Measurements from ENCODE around the gene CD40. TPM values are rescaled to one million over a fixed set of nuclear protein-coding genes. Genes with fewer than 3 reads are reported as not detected.

CD40 gene
- total and polyA plus RNA-seq, 2 of the 8 experiments (the other 6 are each of a cell fraction or from before 2014, with no cell fraction given) = 14.5 to 18.8 TPM

- Histone ChIP-seq H2BK5ac (ENCODE audit: low read depth, low read length) (no peak overlapping the region), H2AFZ (ENCODE audit: low read length) (no peak overlapping the region), H3K79me2 (ENCODE audit: control insufficient read depth in 1 of 2, insufficient read depth in 2 of 2, low read length in 2 of 2) (no peaks in the 10 kb centered on the region), H4K20me1 (replicated peaks in 1 of 2; ENCODE audit: control insufficient read depth in 1 of 2, insufficient read depth in 2 of 2, low read length in 2 of 2) (peaks cover 2 to 3% of the 10 kb centered on the region in 2 experiments), H2AK5ac (ENCODE audit: low read depth, low read length) (no peak overlapping the region), H3K56ac (replicated peaks; ENCODE audit: insufficient read length, low read depth, low read length) (no peak overlapping the region), H3K9ac (replicated peaks in 1 of 4; ENCODE audit: extremely low read depth in 1 of 4, low read depth in 3 of 4, low read length in 3 of 4) (no peak overlapping the region), H2BK120ac (replicated peaks; ENCODE audit: low read depth, low read length) (no peak overlapping the region), H3K23ac (ENCODE audit: insufficient read length) (no peak overlapping the region), H3K9me3 (ENCODE audit: insufficient read depth in 2 of 2, low read depth in 1 of 2, low read length in 1 of 2) (no peaks in the 10 kb centered on the region), H3K79me1 (ENCODE audit: low read depth, low read length) (no peaks in the 10 kb centered on the region), H2BK15ac (ENCODE audit: low read length) (no peak overlapping the region), H2BK12ac (ENCODE audit: low read depth, low read length) (no peak overlapping the region), H3K27me3 (replicated peaks in 1 of 4; ENCODE audit: control insufficient read depth in 3 of 4, extremely low read depth in 1 of 4, insufficient read depth in 3 of 4, low read length in 3 of 4) (peaks cover 0 to 4% (median 2%) of the 10 kb centered on the region in 4 experiments; a peak in 4 of 7 replicates), H2BK20ac (ENCODE audit: low read length) (no peak overlapping the region), H4K91ac (replicated peaks; ENCODE audit: insufficient read length, low read length) (no peak overlapping the region), H4K8ac (ENCODE audit: extremely low read depth, insufficient read depth, low read length) (no peak overlapping the region), H3K36me3 (ENCODE audit: control insufficient read depth in 2 of 4, insufficient read depth in 4 of 4, low read length in 3 of 4) (no peaks in the 10 kb centered on the region; a peak in 1 of 8 replicates), H4K5ac (ENCODE audit: insufficient read length, low read depth, low read length) (no peak overlapping the region), H3K27ac (ENCODE audit: low read depth, low read length) (no peak overlapping the region), H3K4me2 (ENCODE audit: insufficient read depth in 1 of 2, low read depth in 2 of 2, low read length in 2 of 2) (no peak overlapping the region), H3K4me3 (ENCODE audit: extremely low read depth in 1 of 4, insufficient read depth in 2 of 4, low read depth in 3 of 4, low read length in 4 of 4) (no peak overlapping the region), H3K14ac (ENCODE audit: insufficient read length) (no peak overlapping the region), H3K4ac (replicated peaks; ENCODE audit: insufficient read length, low read depth, low read length) (no peak overlapping the region), H3K23me2 (ENCODE audit: low read depth, low read length) (no peaks in the 10 kb centered on the region), H3K4me1 (replicated peaks in 1 of 4; ENCODE audit: control insufficient read depth in 3 of 4, insufficient read depth in 4 of 4, low read length in 3 of 4) (no peaks in the 10 kb centered on the region; a peak in 2 of 7 replicates), H3K18ac (ENCODE audit: extremely low read depth, low read length) (no peak overlapping the region)
- POLR2A ChIA-PET (ENCODE audit: partially characterized antibody) = interaction anchor here (0.6 to 1.5 kb wide), 4 partner anchors 9 to 175 kb away, joined by 3 to 6 read pairs (median 4); partner anchors contain the start of gene CD40
- DNase-seq (ENCODE audit: low read depth in 1 of 2, low spot score in 2 of 2) (no peak), FAIRE-seq (no peak)
- WGBS, 2 experiments (ENCODE audit: extremely low coverage in 1 of 2, insufficient coverage in 1 of 2, insufficient read length in 1 of 2, insufficient replicate concordance in 2 of 2, low coverage in 1 of 2, low lambda C conversion rate in 2 of 2, missing lambda C conversion rate in 1 of 2) = 66% methylated on average over 5 of the region's 5 CpGs; no CpG with 5 or more reads in 1 of the 2 experiments
- TF ChIP-seq POLR2AphosphoS5 (IDR thresholded peaks at IDR 0.05; ENCODE audit: low read depth, low read length) (0 out of 2 replicates have a peak, but pooled peaks have one; percentile 26), SIRT6 (IDR thresholded peaks at IDR 0.05; ENCODE audit: low read length) (no peak)
- CTCF ChIA-PET (ENCODE audit: partially characterized antibody) = interaction anchor here (0.7 to 8.1 kb wide), 29 partner anchors 9 to 219 kb away, joined by 3 to 171 read pairs (median 4); partner anchors contain the start of genes CD40 and CDH22
These were observed 11.9 kb downstream of the CD40 start for GRCh38 chr20:46129955-46130481.

Data from H1 (cell line).